ENCODE results near the gene KIF16B.

KIF16B gene

DNA sequence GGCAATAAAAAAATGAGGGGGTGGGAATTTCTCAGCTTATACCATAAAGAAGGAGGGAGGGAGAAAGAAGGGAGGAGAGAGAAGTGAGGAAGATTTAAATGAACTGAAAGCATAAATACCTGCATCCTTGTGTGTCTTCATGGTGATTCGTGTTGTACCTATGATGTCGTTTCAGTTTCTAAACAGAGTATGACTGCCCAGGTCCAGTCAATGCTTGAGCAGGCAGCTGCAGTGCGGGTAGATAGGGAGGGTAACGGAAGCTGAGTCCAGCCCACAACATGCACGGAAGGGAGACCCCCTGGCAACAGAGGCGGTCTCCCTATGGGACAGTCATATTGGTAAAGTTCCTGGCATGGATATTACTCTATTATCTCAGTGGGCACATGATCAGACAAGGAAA is 184.5 kb downstream of the KIF16B start:
- TF ChIP-seq, protein P1, sequence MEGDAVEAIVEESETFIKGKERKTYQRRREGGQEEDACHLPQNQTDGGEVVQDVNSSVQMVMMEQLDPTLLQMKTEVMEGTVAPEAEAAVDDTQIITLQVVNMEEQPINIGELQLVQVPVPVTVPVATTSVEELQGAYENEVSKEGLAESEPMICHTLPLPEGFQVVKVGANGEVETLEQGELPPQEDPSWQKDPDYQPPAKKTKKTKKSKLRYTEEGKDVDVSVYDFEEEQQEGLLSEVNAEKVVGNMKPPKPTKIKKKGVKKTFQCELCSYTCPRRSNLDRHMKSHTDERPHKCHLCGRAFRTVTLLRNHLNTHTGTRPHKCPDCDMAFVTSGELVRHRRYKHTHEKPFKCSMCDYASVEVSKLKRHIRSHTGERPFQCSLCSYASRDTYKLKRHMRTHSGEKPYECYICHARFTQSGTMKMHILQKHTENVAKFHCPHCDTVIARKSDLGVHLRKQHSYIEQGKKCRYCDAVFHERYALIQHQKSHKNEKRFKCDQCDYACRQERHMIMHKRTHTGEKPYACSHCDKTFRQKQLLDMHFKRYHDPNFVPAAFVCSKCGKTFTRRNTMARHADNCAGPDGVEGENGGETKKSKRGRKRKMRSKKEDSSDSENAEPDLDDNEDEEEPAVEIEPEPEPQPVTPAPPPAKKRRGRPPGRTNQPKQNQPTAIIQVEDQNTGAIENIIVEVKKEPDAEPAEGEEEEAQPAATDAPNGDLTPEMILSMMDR (IDR thresholded peaks at IDR 0.05; ENCODE audit: insufficient read depth, low read length, missing control alignments) = no peak
- no peak for DNase-seq (ENCODE audit: low read depth, low spot score)
- no peak overlapping the region for H3K4me3 ChIP-seq (ENCODE audit: low read depth, low read length)
- CTCF ChIA-PET = interaction anchor here (0.8 kb wide), 1 partner anchor 87 kb away, joined by 3 read pairs; no protein-coding TSS in a partner anchor
- POLR2A ChIA-PET = no interaction called here

- H3K4me3 ChIP-seq (ENCODE audit: low read depth, low read length) = no peak overlapping the region
- DNase-seq (ENCODE audit: low read depth, low spot score) = no peak
- ChIA-PET POLR2A (no interaction called here), CTCF (no interaction called here)
- TF ChIP-seq, protein P1 (IDR thresholded peaks at IDR 0.05; ENCODE audit: insufficient read depth, low read length, missing control alignments) = no peak
These were observed 185.6 kb downstream of the KIF16B start for GRCh38 chr20:16387666-16388065.

DNA sequence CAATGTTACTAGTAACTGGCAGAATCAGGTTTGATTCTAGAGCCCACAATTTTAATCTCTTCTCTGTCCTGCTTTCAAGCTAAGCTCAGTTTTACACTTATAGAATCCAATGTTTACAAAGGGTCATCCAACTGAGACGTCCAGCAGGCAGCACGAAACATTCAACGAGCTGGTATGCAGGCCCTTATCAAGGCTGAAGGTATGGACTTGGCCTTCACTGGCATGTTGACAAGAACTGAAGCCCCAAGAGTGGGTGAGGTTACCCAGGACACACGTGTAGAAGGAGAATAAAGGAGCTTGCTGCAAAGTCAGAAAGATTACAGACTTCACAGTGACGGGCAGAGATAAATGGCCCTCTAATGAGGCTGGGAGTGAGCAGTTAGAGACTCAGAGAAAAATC is 187.4 kb downstream of the KIF16B start:
- ChIA-PET POLR2A (no interaction called here), CTCF (no interaction called here)
- no peak for DNase-seq (ENCODE audit: low read depth, low spot score)
- TF ChIP-seq, protein P1 (IDR thresholded peaks at IDR 0.05; ENCODE audit: insufficient read depth, low read length, missing control alignments) = no peak
- no peak overlapping the region for H3K4me3 ChIP-seq (ENCODE audit: low read depth, low read length)

DNA sequence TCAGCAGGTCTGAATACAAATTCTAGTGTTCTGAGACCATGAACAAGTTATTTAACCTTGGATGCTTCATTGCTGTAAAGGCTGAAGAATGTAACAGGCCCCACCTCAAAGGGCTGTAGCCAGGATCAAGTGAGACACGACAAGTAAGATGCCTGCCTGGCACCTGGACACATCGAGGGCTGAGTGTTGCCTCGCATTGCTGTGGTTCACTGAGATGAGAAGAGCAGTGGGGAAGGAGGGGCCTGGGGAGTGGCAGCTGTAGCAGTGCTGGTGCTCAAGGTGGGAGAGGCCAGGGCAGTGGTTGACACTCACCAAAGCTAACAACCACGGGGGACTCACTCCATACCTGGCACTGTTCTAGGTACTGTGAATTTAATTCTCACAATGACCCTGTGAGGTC is 187.8 kb downstream of the KIF16B start:
- TF ChIP-seq, protein P1 (IDR thresholded peaks at IDR 0.05; ENCODE audit: insufficient read depth, low read length, missing control alignments) = no peak
- no peak overlapping the region for H3K4me3 ChIP-seq (ENCODE audit: low read depth, low read length)
- no peak for DNase-seq (ENCODE audit: low read depth, low spot score)
- CTCF ChIA-PET = interaction anchor here (0.6 kb wide), 1 partner anchor 1384 kb away, joined by 3 read pairs; no protein-coding TSS in a partner anchor
- POLR2A ChIA-PET = no interaction called here

GRCh38 chr20:16381444-16381843 is 191.8 kb downstream of the KIF16B start:
- CTCF ChIA-PET = no interaction called here

GRCh38 chr20:16378712-16379370 is 194.4 kb downstream of the KIF16B start:
- ChIA-PET CTCF (no interaction called here), POLR2A (no interaction called here)
- TF ChIP-seq, protein P1 (IDR thresholded peaks at IDR 0.05; ENCODE audit: insufficient read depth, low read length, missing control alignments) = no peak
- no peak overlapping the region for H3K4me3 ChIP-seq (ENCODE audit: low read depth, low read length)
- no peak for DNase-seq (ENCODE audit: low read depth, low spot score)

More at GRCh38 chr20:16381444-16381843, 191.8 kb downstream of the KIF16B start:
- TF ChIP-seq, protein P1 (IDR thresholded peaks at IDR 0.05; ENCODE audit: insufficient read depth, low read length, missing control alignments) = no peak
- no peak for DNase-seq (ENCODE audit: low read depth, low spot score)
- POLR2A ChIA-PET = no interaction called here
- H3K4me3 ChIP-seq (ENCODE audit: low read depth, low read length) = no peak overlapping the region
